Activated CD4-positive, alpha-beta T cell treated with anti-CD3 and anti-CD28 coated beads for 36 hours (primary cell): ENCODE results near the gene TNFAIP8L2. TPM values are rescaled to one million over a fixed set of nuclear protein-coding genes. Genes with fewer than 3 reads are reported as not detected.
"Not testable (repeated sequence)": the region's sequence is repeated elsewhere in the genome, so short reads cannot be mapped to it uniquely, and the experiment has no call there.

Experiments
- ATAC-seq: fragments of 200-7000 bp; cut with Tn5 transposase; one replicate; pipeline ENCODE4 v1.10.0; 2021; ENCODE audit warnings: mild to moderate bottlenecking, moderate library complexity
- CTCF ChIA-PET: fragments of 350-600 bp; sonication (Branson Sonifier 250); formaldehyde crosslinking; loops from one replicate; lab custom pipeline; 2021; ENCODE audit warnings: antibody characterized with exemption; lab: Charles Lee
- POLR2A ChIA-PET: fragments of 350-600 bp; sonication (Branson Sonifier 250); formaldehyde crosslinking; loops from one replicate; lab custom pipeline; 2021; ENCODE audit warnings: antibody characterized with exemption, inconsistent platforms; lab: Charles Lee
- DNase-seq: peaks from one replicate; pipeline ENCODE4 v3.0.0-alpha.2; 2020
- H3K27ac Mint-ChIP-seq: one replicate; pipeline ENCODE4 v1.8.0; 2021; ENCODE audit warnings: mixed read lengths
- H3K27me3 Mint-ChIP-seq: one replicate; pipeline ENCODE4 v1.8.0; 2021; ENCODE audit warnings: mixed read lengths
- H3K36me3 Mint-ChIP-seq: one replicate; pipeline ENCODE4 v1.8.0; 2021; ENCODE audit warnings: low read depth, mixed read lengths
- H3K4me1 Mint-ChIP-seq: one replicate; pipeline ENCODE4 v1.8.0; 2021; ENCODE audit warnings: mixed read lengths
- H3K4me3 Mint-ChIP-seq: one replicate; pipeline ENCODE4 v1.8.0; 2021; ENCODE audit warnings: mild to moderate bottlenecking, moderate library complexity, mixed read lengths
- H3K9me3 Mint-ChIP-seq: one replicate; pipeline ENCODE4 v1.8.0; 2021; ENCODE audit warnings: low read depth, mixed read lengths
- intact Hi-C, 2 experiments: fragments of 100-400 bp; cut with DNase I in 1 of 2; cut with micrococcal nuclease in 1 of 2; formaldehyde crosslinking; loops; one replicate each; pipeline versions ENCODE4 v1.14.2 to v1.15.1; 2022 to 2024; cut with DNase I, micrococcal nuclease
- total RNA-seq, 2 experiments: library from RNA; stranded (reverse); gene quantifications; one replicate each; pipeline ENCODE4 v1.2.3, GENCODE V29; 2021

The TNFAIP8L2 gene
- total RNA-seq, 2 experiments from 2014 or later, result 18.4 to 19.2 TPM

GRCh38 chr1:151187205-151187604 is 30.8 kb downstream of the TNFAIP8L2 start:
- peaks cover 23% of the 10 kb centered on the region for H3K36me3 Mint-ChIP-seq
- H3K27me3 Mint-ChIP-seq, result no peaks in the 10 kb centered on the region
- intact Hi-C loops, result no loop called here
- H3K4me3 Mint-ChIP-seq, result no peak overlapping the region
- ChIA-PET POLR2A (no interaction called here), CTCF (interaction anchor here (0.5 to 1.1 kb wide), 2 partner anchors 8 to 10 kb away, joined by 3 read pairs; no protein-coding TSS in a partner anchor)
- H3K27ac Mint-ChIP-seq, result no peak overlapping the region
- H3K4me1 Mint-ChIP-seq, result peaks cover 27% of the 10 kb centered on the region
- no peak for ATAC-seq
- H3K9me3 Mint-ChIP-seq, result no peaks in the 10 kb centered on the region
- no peak for DNase-seq

DNA sequence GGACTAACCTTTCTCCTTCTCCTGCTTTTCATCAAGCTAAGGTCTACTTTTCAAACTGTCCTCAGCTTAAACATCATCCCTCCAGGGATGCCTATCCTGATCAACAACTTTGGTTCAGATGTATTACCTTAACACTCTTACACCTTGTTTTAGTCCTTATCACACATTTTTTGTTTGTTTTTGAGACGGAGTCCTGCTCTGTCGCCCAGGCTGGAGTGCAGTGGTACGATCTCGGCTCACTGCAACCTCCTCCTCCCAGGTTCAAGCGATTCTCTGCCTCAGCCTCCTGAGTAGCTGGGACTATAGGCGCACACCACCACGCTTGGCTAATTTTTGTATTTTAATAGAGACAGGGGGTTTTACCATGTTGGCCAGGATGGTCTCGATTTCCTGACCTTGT is 32.2 kb downstream of the TNFAIP8L2 start:
- ATAC-seq, POLR2A ChIA-PET, H3K27me3 Mint-ChIP-seq, H3K9me3 Mint-ChIP-seq, intact Hi-C loops, DNase-seq: not testable (repeated sequence)
- H3K4me1 Mint-ChIP-seq, result peaks cover 27% of the 10 kb centered on the region
- CTCF ChIA-PET, result interaction anchor here (0.6 to 1.5 kb wide), 6 partner anchors 10 to 102 kb away, joined by 3 to 7 read pairs (median 3); no protein-coding TSS in a partner anchor
- peak overlapping the region; percentile 98 for H3K27ac Mint-ChIP-seq
- H3K36me3 Mint-ChIP-seq, result peaks cover 12% of the 10 kb centered on the region
- H3K4me3 Mint-ChIP-seq, result peak overlapping the region; percentile 96

DNA sequence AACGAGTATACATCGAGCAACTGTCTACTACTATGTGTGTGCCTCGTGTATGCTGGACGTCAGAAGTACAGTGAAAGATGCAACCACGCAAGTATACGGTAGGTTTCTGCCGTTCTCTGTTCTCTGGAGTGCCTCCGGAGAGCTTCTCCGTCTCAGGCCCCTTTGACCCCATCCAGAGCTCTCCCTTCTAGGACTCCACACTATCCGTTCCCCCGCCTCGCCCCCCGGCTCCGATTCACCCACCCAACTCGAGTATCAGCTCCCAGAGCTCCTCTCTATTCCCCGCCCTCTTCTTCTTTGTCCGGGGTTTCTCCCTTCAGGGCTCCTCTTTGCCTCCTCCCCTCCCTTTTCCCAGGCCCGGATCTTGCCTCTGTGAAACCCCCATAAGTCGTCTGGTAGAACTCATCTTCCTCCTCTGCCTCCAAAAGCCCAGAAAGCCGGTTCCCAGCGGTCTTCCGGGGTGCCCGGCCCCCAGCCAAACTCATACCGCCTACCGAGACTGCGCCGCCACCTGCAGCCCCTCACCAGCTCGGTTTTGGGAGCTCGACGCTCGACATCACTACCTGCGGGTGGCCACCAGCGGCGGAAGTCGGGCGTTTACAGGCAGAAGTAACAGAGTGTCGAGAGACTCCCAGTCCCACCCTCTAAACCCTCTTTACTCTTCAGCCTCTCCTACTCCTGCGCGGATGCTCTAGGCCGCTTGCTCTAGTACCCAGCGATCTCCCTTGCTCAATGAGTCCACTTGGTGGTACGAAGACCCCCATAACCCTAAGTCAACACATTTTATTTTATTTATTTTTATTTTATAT is 33.4 kb downstream of the TNFAIP8L2 start, which contains the start of gene VPS72:
TSS of gene VPS72 (minus strand) at position 561 of the 809 bp plus-strand sequence. CDS start at position 485, 76 bp downstream.
- peak; percentile 96 for ATAC-seq
- Mint-ChIP-seq H3K4me3 (peak within 1 kb of the TSS; percentile 96), H3K9me3 (no peaks in the 10 kb centered on the region), H3K36me3 (peaks cover 6% of the 10 kb centered on the region), H3K4me1 (peaks cover 27% of the 10 kb centered on the region), H3K27ac (peak within 1 kb of the TSS; percentile 98), H3K27me3 (no peaks in the 10 kb centered on the region)
- ChIA-PET CTCF (interaction anchor here (0.6 to 1.5 kb wide), 9 partner anchors 16 to 206 kb away, joined by 3 to 8 read pairs (median 4); partner anchors contain the start of gene TNFAIP8L2), POLR2A (interaction anchor here (0.6 to 1.6 kb wide), 13 partner anchors 9 to 122 kb away, joined by 3 to 14 read pairs (median 4); partner anchors contain the start of genes PSMD4, SCNM1 and ZNF687)
- peak; percentile 93 for DNase-seq
- intact Hi-C loops, result loop anchor here (1.0 to 2.0 kb wide), 7 partner anchors 8 to 182 kb away; partner anchors contain the start of genes PIP5K1A (in 2 of the 2), PI4KB (in 1 of the 2), PRUNE1 (in 1 of the 2) and PSMD4 (in 1 of the 2)

DNA sequence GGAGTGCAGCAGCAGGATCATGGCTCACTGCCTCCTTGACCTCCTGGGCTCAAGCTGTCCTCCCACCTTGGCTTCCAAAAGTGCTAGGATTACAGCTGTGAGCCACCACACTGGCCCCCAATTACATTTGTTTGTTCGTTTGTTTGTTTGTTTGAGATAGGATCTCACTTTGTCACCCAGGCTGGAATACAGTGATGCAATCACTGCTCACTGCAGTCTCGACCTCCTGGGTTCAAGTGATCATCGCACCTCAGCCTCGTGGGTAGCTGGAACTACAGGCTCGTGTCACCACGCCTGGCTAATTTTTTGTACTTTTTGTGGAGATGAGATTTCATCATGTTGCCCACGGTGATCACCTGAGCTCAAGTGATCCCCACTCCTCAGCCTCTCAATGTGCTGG is 35.6 kb downstream of the TNFAIP8L2 start:
- peaks cover 28% of the 10 kb centered on the region for H3K4me1 Mint-ChIP-seq
- ATAC-seq (no peak), DNase-seq (no peak)
- POLR2A ChIA-PET, result no interaction called here
- intact Hi-C loops, result no loop called here
- H3K27ac Mint-ChIP-seq, result no peak overlapping the region
- H3K4me3 Mint-ChIP-seq, result no peak overlapping the region
- no peaks in the 10 kb centered on the region for H3K9me3 Mint-ChIP-seq
- H3K36me3 Mint-ChIP-seq, result no peaks in the 10 kb centered on the region
- H3K27me3 Mint-ChIP-seq, result no peaks in the 10 kb centered on the region
- CTCF ChIA-PET, result interaction anchor here (0.8 to 2.3 kb wide), 2 partner anchors 37 to 60 kb away, joined by 3 to 9 read pairs; no protein-coding TSS in a partner anchor

DNA sequence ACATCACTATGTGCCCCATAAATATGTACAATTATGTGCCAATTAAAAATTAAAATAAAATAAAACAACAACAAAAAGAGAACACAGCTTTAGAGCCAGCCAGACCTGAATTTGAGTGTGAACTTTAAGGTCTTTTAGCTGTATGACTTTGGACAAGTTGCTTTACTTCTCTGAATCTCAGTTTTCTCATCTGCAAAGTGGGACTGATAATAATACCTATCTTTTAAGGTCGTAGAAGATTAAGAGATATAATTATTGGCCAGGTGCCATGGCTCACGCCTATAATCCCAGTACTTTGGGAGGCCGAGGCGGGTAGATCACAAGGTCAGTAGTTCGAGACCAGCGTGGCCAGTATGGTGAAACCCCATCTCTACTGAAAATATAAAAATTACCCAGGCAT is 36.9 kb downstream of the TNFAIP8L2 start:
- ChIA-PET CTCF (interaction anchor here (0.7 to 2.3 kb wide), 3 partner anchors 16 to 58 kb away, joined by 3 to 9 read pairs (median 3); no protein-coding TSS in a partner anchor), POLR2A (no interaction called here)
- Mint-ChIP-seq H3K9me3 (no peaks in the 10 kb centered on the region), H3K4me1 (peaks cover 32% of the 10 kb centered on the region), H3K4me3 (no peak overlapping the region), H3K27me3 (no peaks in the 10 kb centered on the region), H3K36me3 (peaks cover under 1% of the 10 kb centered on the region), H3K27ac (no peak overlapping the region)
- DNase-seq (no peak), ATAC-seq (no peak)
- intact Hi-C loops, result no loop called here

DNA sequence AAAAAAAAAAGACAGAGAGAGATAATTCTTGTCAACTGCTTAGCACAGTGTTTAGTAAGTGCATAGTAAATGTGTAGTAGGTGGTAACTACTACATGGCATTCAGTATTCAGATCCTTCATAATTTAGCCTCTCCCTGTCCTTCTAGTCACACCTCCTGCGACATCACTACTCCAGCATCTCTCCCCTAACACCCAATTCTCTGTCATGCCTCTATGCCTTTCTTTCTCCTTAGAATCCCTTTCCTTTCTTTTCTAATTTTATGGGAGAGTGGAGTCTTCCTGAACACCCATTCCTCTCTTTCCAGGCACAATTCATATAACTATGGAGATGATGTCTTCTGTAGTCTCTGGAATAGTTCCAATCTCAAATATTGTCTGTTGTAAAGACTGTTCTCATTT is 37.4 kb downstream of the TNFAIP8L2 start:
- no peak overlapping the region for H3K4me3 Mint-ChIP-seq
- H3K36me3 Mint-ChIP-seq, result peaks cover 4% of the 10 kb centered on the region
- no peaks in the 10 kb centered on the region for H3K9me3 Mint-ChIP-seq
- CTCF ChIA-PET, result interaction anchor here (0.7 to 0.9 kb wide), 2 partner anchors 18 to 57 kb away, joined by 3 to 4 read pairs; no protein-coding TSS in a partner anchor
- no peaks in the 10 kb centered on the region for H3K27me3 Mint-ChIP-seq
- no peak for DNase-seq
- POLR2A ChIA-PET, result no interaction called here
- no peak overlapping the region for H3K27ac Mint-ChIP-seq
- intact Hi-C loops, result no loop called here
- peaks cover 28% of the 10 kb centered on the region for H3K4me1 Mint-ChIP-seq
- ATAC-seq, result no peak

GRCh38 chr1:151194894-151195594 is 38.6 kb downstream of the TNFAIP8L2 start:
- H3K27ac Mint-ChIP-seq, H3K4me3 Mint-ChIP-seq, H3K9me3 Mint-ChIP-seq, H3K27me3 Mint-ChIP-seq, ATAC-seq, POLR2A ChIA-PET: not testable (repeated sequence)
- peak; percentile 23 for DNase-seq
- CTCF ChIA-PET, result interaction anchor here (0.7 to 1.1 kb wide), 4 partner anchors 17 to 60 kb away, joined by 3 to 4 read pairs (median 3); partner anchors contain the start of gene PSMD4
- peaks cover 30% of the 10 kb centered on the region for H3K4me1 Mint-ChIP-seq
- intact Hi-C loops, result loop anchor here in 1 of 2 experiments (5.0 kb wide), 3 partner anchors 38 to 207 kb away; partner anchors contain the start of genes PI4KB and TNFAIP8L2
- peaks cover 16% of the 10 kb centered on the region for H3K36me3 Mint-ChIP-seq

DNA sequence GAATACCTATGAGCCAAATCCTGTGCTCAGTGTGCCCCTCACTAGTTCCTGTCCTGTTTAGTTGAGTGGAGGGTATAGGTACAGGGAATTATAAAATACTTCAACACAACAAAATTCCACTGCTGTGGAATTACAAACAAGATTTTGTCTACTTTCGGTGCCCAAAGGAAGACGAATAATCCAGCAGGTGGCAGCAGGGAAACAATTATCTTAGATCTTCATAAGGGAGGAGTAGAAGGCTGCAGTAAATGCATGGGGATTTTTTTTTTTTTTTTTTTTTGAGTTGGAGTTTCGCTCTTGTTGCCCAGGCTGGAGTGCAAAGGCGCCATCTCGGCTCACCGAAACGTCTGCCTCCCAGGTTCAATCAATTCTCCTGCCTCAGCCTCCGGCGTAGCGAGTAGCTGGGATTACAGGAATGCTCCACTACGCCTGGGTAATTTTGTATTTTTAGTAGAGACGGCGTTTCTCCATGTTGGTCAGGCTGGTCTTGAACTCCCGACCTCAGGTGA is 39.9 kb downstream of the TNFAIP8L2 start:
- ATAC-seq (peak; percentile 36), DNase-seq (peak; percentile 76)
- no peaks in the 10 kb centered on the region for H3K27me3 Mint-ChIP-seq
- peak overlapping the region; percentile 38 for H3K4me3 Mint-ChIP-seq
- CTCF ChIA-PET, result interaction anchor here (0.7 to 1.1 kb wide), 3 partner anchors 16 to 58 kb away, joined by 3 read pairs; partner anchors contain the start of gene PSMD4
- peaks cover 21% of the 10 kb centered on the region for H3K36me3 Mint-ChIP-seq
- no peaks in the 10 kb centered on the region for H3K9me3 Mint-ChIP-seq
- POLR2A ChIA-PET, result no interaction called here
- H3K27ac Mint-ChIP-seq, result no peak overlapping the region
- peaks cover 30% of the 10 kb centered on the region for H3K4me1 Mint-ChIP-seq
- intact Hi-C loops, result loop anchor here (1.0 to 5.0 kb wide), 7 partner anchors 30 to 206 kb away; partner anchors contain the start of genes PI4KB (in 2 of the 2), SCNM1 (in 1 of the 2) and TNFAIP8L2 (in 1 of the 2)

DNA sequence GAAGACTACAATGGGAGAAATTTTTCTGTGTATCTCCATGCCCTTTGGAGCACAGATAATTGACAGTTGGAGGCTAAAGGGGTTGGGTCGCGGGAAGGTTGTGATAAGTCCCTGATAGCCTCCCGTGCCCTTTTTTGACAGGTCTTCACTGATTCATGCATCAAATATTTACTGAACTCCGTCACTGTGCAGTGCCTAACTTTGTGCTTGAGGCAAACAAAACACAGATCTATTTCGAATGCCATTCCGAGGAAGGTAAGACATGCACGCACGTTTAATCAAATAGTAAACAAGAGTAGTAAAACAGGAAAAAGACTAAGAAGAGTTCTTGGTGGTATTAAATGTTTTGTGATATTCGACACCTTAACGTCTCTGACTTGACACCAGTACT is 41.4 kb downstream of the TNFAIP8L2 start:
- H3K27me3 Mint-ChIP-seq, result no peaks in the 10 kb centered on the region
- DNase-seq (no peak), ATAC-seq (no peak)
- POLR2A ChIA-PET, result no interaction called here
- no peaks in the 10 kb centered on the region for H3K9me3 Mint-ChIP-seq
- H3K36me3 Mint-ChIP-seq, result peaks cover 30% of the 10 kb centered on the region
- CTCF ChIA-PET, result interaction anchor here (1.1 kb wide), 1 partner anchor 29 kb away, joined by 3 read pairs; no protein-coding TSS in a partner anchor
- intact Hi-C loops, result loop anchor here (1.0 to 5.0 kb wide), 13 partner anchors 8 to 272 kb away; partner anchors contain the start of genes PSMD4 (in 2 of the 2), RFX5 (in 2 of the 2), SCNM1 (in 2 of the 2) and VPS72 (in 2 of the 2)
- H3K4me1 Mint-ChIP-seq, result peaks cover 38% of the 10 kb centered on the region
- H3K4me3 Mint-ChIP-seq, result peak overlapping the region; percentile 98
- H3K27ac Mint-ChIP-seq, result peak overlapping the region; percentile 100
